MM.1S (cell line): ENCODE results near the gene HARBI1.

Experiments
- EZH2 ChIP-seq: fragments of 300-600 bp; sonication (generic); optimal IDR thresholded peaks from 2 replicates; pipeline ENCODE3; 2017; ENCODE audit warnings: low read depth, mild to moderate bottlenecking, antibody characterized with exemption, low read length, mixed read lengths
- TF ChIP-seq, protein P1 (sequence below): fragments of 300-600 bp; sonication (generic); IDR thresholded peaks from 2 replicates; pipeline ENCODE4 v1.5.1; 2016; ENCODE audit warnings: antibody characterized with exemption, low read length, mixed read lengths

DNA sequence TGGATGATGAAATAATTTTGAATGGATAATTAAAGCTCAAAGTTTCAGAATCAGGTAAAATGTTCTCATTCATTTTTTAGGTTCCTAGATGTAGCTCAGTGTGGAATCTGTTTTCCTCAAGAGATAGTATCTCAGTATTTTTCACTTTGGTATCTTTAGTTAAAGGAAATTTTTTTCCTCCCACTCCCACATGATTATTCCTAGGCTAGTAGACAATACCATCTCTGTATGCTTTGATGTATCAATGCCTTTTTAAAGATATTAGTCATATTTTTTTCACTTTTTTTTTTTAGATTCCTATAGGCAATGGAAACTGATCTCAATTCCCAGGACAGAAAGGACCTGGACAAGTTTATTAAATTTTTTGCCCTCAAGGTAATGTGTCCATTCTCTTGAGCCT lies 27.0 kb upstream of the HARBI1 start:
- TF ChIP-seq, protein P1, sequence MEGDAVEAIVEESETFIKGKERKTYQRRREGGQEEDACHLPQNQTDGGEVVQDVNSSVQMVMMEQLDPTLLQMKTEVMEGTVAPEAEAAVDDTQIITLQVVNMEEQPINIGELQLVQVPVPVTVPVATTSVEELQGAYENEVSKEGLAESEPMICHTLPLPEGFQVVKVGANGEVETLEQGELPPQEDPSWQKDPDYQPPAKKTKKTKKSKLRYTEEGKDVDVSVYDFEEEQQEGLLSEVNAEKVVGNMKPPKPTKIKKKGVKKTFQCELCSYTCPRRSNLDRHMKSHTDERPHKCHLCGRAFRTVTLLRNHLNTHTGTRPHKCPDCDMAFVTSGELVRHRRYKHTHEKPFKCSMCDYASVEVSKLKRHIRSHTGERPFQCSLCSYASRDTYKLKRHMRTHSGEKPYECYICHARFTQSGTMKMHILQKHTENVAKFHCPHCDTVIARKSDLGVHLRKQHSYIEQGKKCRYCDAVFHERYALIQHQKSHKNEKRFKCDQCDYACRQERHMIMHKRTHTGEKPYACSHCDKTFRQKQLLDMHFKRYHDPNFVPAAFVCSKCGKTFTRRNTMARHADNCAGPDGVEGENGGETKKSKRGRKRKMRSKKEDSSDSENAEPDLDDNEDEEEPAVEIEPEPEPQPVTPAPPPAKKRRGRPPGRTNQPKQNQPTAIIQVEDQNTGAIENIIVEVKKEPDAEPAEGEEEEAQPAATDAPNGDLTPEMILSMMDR = no peak
- TF ChIP-seq EZH2 = no peak
